ENCODE measurements around the gene CCL5.
A peak's percentile ranks its signal among the peaks of the same experiment; 100 is the strongest.

CCL5 gene

GRCh38 chr17:35879773-35880654 lies at the start of gene CCL5:
CCL5 (minus strand) TSS chr17:35880360.
- peak in 1 of 3 experiments; percentile 19 for DNase-seq (ENCODE audit: low read depth in 3 of 3)

GRCh38 chr17:35927714-35928113 lies 47.6 kb upstream of the CCL5 start:
- no peak for DNase-seq (ENCODE audit: low read depth in 3 of 3)

GRCh38 chr17:35923609-35924114 lies 43.5 kb upstream of the CCL5 start:
- no peak for DNase-seq (ENCODE audit: low read depth in 3 of 3)

GRCh38 chr17:35920229-35920628 lies 40.1 kb upstream of the CCL5 start:
- DNase-seq (ENCODE audit: low read depth in 3 of 3) = no peak

- no peak for DNase-seq (ENCODE audit: low read depth in 3 of 3)
These were observed 38.5 kb upstream of the CCL5 start for GRCh38 chr17:35918665-35919064.

- DNase-seq (ENCODE audit: low read depth in 3 of 3) = no peak
These were observed 37.5 kb upstream of the CCL5 start for GRCh38 chr17:35917519-35918213.

GRCh38 chr17:35915153-35915964 lies 35.2 kb upstream of the CCL5 start:
- no peak for DNase-seq (ENCODE audit: low read depth in 3 of 3)

- DNase-seq (ENCODE audit: low read depth in 3 of 3) = no peak
These were observed 34.2 kb upstream of the CCL5 start for GRCh38 chr17:35914354-35914753.

GRCh38 chr17:35913609-35914008 lies 33.4 kb upstream of the CCL5 start:
- DNase-seq (ENCODE audit: low read depth in 3 of 3) = no peak

- no peak for DNase-seq (ENCODE audit: low read depth in 3 of 3)
These were observed 32.8 kb upstream of the CCL5 start for GRCh38 chr17:35912942-35913341.

GRCh38 chr17:35912339-35912912 lies 32.3 kb upstream of the CCL5 start:
- DNase-seq (ENCODE audit: low read depth in 3 of 3) = no peak

- DNase-seq (ENCODE audit: low read depth in 3 of 3) = no peak
These were observed 29.2 kb upstream of the CCL5 start for GRCh38 chr17:35909408-35909807.

GRCh38 chr17:35907691-35908090 lies 27.5 kb upstream of the CCL5 start:
- DNase-seq (ENCODE audit: low read depth in 3 of 3) = no peak

GRCh38 chr17:35906926-35907637 lies 26.9 kb upstream of the CCL5 start:
- no peak for DNase-seq (ENCODE audit: low read depth in 3 of 3)

- no peak for DNase-seq (ENCODE audit: low read depth in 3 of 3)
These were observed 26.2 kb upstream of the CCL5 start for GRCh38 chr17:35906191-35906925.

GRCh38 chr17:35903451-35903850 lies 23.3 kb upstream of the CCL5 start:
- DNase-seq (ENCODE audit: low read depth in 3 of 3) = no peak

GRCh38 chr17:35901631-35902175 lies 21.5 kb upstream of the CCL5 start:
- no peak for DNase-seq (ENCODE audit: low read depth in 3 of 3)

GRCh38 chr17:35900708-35901480 lies 20.7 kb upstream of the CCL5 start:
- no peak for DNase-seq (ENCODE audit: low read depth in 3 of 3)

GRCh38 chr17:35900280-35900679 lies 20.1 kb upstream of the CCL5 start:
- DNase-seq (ENCODE audit: low read depth in 3 of 3) = no peak
